EH (cell line): ENCODE measurements around the gene ZC3H6.
A peak's percentile ranks its signal among the peaks of the same experiment; 100 is the strongest.
"Not testable (repeated sequence)": the region's sequence is repeated elsewhere in the genome, so short reads cannot be mapped to it uniquely, and the experiment has no call there.

Experiments
- DNase-seq: peaks from one replicate; pipeline ENCODE4 v3.0.0-alpha.2; 2015; ENCODE audit warnings: low read depth

The ZC3H6 gene

GRCh38 chr2:112277596-112278220, 2.3 kb downstream of the ZC3H6 start:
- DNase-seq, result no peak

GRCh38 chr2:112282066-112282465, 6.7 kb downstream of the ZC3H6 start:
- DNase-seq, result not testable (repeated sequence)

- peak; percentile 21 for DNase-seq
Observed at GRCh38 chr2:112283535-112283934, 8.1 kb downstream of the ZC3H6 start.

- peak; percentile 48 for DNase-seq
Observed at GRCh38 chr2:112290088-112290487, 14.7 kb downstream of the ZC3H6 start.

- DNase-seq, result no peak
Observed at GRCh38 chr2:112290648-112291047, 15.3 kb downstream of the ZC3H6 start.

DNA sequence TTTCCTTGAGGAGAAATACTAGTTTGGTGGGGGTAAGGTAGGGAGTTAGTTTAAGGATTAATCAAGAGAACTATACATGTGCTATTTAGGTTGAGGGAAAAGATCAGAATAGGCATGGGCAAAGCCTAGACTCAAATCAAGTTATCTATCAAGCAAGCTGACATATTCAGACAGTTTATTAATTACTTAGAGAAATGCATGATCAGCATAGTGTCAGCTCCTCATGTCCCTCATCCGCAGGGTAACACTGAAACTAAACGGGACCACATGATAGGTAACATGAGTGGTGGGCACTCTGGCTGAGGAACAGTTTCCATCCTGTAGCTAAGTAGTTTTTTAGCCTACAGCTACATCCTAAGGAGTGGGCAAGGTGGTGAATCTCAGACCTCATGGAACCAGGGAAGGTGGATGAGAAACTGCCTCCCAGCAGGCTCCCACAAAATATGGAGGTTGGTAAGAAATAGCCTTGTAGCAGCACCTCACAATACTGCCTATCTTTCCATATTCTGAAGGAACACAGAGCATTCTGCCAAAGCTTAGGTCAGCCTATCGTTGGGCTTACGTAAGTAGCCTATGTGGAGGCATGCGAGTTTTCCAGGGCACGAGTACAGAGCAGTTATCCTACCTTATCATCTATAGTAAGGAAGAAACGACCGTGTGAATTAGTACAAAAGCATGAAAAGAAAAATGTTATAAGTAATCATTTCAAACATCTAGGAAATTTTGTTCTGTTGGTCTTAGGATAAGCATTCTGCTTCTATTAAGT, 18.4 kb downstream of the ZC3H6 start:
- no peak for DNase-seq

GRCh38 chr2:112295407-112296078, 20.1 kb downstream of the ZC3H6 start:
- no peak for DNase-seq

DNA sequence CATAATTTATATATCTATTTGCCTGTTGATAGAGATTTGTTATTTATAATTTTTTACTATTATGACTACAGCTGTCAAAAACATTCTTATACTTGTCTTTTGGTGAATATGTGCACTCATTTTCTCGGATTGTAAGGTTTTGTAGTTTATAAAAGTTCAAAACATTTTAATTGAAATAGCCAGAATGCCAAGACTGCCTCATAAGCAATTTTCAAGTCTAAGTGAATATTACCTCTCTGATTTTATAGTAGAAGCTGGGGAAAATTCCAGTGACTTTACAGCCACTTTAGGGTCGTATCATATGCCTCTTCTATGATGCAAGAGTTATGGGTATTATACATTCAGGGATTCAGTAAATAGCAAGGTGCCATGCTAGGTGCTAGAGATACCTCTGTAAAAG, 21.0 kb downstream of the ZC3H6 start:
- DNase-seq, result no peak

GRCh38 chr2:112301171-112301584, 25.8 kb downstream of the ZC3H6 start:
- DNase-seq, result peak; percentile 61

DNA sequence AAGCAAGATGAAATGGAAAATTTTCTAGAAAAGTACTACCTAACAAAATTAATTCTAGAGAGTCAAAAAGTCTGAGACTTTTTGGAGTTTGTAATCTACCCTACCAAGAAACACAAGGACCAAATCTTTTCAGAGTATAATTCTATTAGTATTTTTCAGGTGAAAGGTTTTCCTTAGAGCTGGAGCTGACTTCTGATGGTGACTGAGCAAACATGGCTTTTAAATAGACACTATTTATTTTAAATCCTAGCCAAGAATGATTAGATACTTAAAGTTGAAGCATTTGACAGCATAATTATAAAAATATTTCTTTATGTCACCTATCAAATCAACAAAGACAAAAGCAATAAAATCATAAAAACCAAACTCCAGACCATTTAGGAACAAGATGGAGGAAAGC, 26.6 kb downstream of the ZC3H6 start:
- no peak for DNase-seq

- DNase-seq, result no peak
Observed at GRCh38 chr2:112304298-112304941, 29.0 kb downstream of the ZC3H6 start.

DNA sequence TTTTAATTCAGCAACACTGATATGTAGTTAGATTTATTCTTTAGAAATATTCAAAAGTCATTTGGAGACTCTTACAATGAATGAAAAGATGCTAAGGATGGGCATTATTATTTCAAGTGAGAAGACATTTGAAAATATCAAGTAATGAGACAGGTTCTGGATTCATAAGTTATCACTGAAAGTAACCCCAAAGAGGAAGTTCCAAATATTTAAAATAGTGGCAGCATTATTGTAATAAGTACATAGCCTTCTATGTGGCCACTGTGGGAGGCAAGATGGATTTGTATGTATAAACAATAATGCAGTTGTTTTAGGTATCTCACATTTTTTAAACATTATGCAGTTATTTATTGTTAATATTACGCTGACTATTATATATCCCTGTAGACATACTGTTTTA, 29.7 kb downstream of the ZC3H6 start:
- DNase-seq, result no peak

DNA sequence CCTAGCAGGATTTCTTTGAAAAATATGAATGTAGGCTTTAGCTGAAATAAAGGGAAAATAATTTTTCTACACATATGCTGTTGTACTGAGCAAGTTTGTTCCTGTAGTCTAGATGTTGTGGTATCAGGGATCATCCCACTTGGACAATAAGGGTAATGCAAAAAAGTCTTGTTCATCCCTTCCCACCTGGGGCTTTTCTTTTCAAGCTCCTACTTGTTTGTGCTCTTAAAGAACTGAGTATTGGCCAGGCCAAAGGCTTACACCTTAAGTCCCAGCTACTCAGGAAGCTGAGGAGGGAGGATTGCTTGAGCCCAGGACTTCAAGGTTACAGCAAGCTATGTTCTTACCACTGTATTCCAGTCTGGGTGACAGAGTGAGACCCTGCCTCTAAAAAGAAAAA, 35.5 kb downstream of the ZC3H6 start:
- no peak for DNase-seq

DNA sequence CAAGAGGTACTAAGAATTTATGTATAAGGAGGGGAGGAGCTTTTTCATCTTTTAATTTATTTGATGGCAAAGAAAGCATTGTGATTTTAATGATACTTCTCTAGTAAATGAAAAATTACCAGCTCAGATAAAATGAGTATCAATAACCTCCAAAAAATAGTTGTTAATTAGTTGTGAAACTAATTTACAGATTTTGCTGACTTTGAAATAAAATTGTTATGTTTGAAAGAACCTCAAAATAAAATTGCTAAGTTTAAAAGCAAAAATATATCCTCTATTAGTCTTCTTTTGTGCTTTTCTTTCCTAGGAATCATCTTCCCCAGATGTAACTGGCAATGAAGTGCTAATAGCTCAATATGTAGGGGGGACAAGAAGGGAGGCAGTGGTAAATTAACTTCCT, 36.5 kb downstream of the ZC3H6 start:
- no peak for DNase-seq

DNA sequence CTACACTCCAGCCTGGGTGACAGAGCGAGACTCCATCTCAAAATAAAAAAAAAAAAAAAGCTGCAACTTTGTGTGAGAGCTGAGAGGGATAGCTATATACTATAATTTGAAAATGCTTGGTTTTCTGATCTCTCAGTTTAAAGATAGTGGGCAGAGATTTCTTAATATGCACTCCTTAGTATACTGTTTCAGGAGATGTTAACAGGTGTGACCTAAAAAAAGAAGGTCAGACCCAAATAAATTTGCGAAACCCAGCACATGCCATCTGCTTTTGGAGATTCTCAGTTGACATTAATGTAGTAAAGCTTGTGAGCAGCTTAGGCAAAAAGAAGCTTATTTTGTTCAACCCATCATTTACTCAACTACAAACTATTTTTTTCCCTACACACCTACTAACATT, 37.4 kb downstream of the ZC3H6 start:
- no peak for DNase-seq

DNA sequence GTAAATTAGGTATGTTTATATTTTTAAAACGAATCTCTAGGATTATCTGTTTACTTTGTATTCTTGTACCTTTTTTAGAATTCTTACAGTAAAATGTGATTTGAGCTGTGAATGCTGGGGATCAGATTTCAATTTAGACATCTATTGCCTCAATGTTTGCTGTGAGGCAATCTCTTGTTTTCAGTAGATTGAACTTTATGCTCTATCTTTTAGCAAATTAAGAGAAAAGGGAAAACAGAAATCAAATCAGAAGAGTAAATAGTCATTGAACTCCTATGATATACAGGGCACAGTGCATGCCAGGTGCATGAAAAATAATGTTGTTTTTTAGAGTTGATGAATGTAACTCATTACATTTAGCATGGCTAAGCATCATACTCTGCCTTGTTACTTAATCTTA, 39.5 kb downstream of the ZC3H6 start:
- no peak for DNase-seq

DNA sequence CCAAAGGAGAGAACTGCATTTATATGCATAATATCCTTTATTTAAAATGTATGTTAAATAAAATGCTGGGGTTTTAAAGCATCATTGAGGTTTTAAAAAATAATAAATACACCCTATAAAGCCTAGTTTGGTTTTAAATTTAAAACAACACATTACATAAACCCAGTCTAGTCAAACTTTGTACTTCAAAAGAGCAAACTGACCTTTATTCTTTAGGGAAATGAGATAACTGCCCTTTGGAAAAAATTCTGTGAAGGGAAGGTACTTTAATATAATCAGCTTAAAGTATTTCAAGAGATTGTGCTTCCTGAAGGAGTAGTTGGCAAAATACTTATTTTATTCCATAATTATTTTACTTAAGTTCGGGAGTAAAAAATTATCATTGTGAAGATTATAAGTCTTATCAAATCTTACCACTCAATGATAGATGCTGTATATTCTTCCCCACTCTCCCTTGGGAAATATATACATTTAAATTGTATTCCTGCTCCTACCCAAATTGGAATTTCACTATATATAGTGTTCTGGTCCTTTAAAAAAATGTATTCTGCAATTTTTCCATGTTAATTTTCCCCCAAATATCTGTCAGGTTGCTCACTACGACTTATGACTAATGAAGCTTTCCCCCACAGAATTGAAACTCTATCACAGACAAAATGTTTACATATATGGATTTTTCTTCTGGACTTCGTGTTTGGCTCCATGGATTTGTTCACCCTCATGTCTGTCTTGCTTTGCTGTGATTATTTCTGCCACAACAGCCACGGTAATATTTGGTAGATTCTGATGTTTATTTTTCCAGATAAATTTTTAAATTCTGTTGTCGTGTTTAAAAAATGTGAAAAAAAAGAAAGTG, 42.1 kb downstream of the ZC3H6 start:
- peak; percentile 32 for DNase-seq

- DNase-seq, result no peak
Observed at GRCh38 chr2:112318515-112318914, 43.1 kb downstream of the ZC3H6 start.

DNA sequence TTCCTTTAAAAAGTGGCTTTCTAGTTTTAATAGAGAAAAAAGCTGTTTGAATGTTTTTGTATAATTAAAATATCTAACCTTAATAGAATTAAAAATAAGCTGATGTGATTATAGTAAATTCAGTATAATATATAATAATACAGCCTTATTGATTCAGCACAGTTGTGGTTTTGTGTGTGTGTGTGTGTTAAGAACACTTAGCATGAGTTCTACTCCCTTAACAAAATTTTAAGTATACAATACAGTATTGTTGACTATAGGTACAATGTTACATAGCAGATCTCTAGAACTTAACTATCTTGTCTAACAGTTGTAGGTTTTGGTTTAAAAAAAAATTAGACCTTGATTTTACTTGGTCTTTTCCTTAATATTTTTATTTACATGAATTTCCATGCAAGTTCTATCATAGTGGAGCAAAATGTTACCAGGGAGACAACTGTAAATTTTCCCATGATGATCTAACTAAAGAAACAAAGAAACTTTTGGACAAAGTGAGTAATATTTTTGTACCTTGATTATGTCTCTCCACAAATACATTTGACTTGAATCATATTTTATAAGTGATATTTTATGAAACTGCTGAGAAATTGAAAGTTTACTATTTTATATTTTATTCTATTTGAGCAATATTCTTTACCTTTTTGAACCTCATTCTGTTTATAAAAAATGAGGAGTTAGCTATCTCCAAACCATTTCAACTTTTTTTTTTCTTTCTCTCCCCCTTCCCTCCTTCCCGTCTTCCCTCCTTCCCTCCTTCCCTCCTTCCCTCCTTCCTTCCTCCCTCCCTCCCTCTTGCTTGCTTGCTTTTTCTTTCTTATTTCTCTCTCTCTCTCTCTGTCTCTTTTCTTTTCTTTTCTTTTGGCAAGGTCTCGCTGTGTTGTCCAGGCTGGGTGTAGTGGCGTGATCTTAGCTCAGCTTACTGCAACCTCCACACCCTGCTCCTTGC, 46.3 kb downstream of the ZC3H6 start:
- DNase-seq, result peak; percentile 18

DNA sequence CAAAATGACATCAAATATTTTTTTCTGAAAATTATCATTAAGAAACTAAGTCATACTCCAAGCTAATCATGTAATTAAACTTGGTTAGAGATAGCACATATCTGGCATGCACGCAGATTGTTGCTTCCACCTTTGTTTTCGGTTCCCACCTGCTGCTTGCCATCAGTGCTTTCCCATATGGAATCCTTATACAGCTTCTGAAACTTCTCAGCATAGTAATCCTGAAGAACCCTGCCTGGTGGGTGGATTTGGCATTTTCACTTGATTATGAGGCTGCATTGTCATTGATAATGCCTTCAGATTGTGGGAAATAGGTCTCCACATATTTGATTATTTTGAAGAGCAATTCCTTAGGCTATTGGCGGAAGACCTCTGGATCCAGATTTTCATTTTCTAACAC, 47.5 kb downstream of the ZC3H6 start:
- DNase-seq, result no peak
